Spinal cord (tissue), 10 donors: Measurements from ENCODE around the gene RNF182. TPM values are rescaled to one million over a fixed set of nuclear protein-coding genes. Genes with fewer than 3 reads are reported as not detected.

Experiments used
- DNase-seq, 6 donors: peaks; one replicate each; pipeline versions ENCODE4 v3.0.0 to v3.0.0-alpha.2; 2013 to 2015; ENCODE audit warnings: low spot score in 6 of 6, low read depth in 4 of 6
- H3K27ac ChIP-seq: one replicate; pipeline ENCODE4 v1.5.1; 2013; ENCODE audit warnings: low read depth, low read length, control low read depth
- H3K27me3 ChIP-seq: one replicate; pipeline ENCODE4 v1.6.1; 2013; ENCODE audit warnings: low read length; ENCODE audit not compliant: control insufficient read depth, insufficient read depth
- H3K36me3 ChIP-seq: one replicate; pipeline ENCODE4 v1.6.1; 2013; ENCODE audit warnings: low read length; ENCODE audit not compliant: control insufficient read depth, insufficient read depth
- H3K4me1 ChIP-seq: one replicate; pipeline ENCODE4 v1.6.1; 2013; ENCODE audit warnings: low read length; ENCODE audit not compliant: control insufficient read depth, insufficient read depth
- H3K4me3 ChIP-seq: one replicate; pipeline ENCODE4 v1.5.1; 2013; ENCODE audit warnings: low read depth, low read length, control low read depth
- H3K9me3 ChIP-seq: one replicate; pipeline ENCODE4 v1.6.1; 2013; ENCODE audit warnings: low read length; ENCODE audit not compliant: control insufficient read depth, insufficient read depth
- WGBS: methylation state at CpG from one replicate; pipeline ENCODE4 v1.1.5; 2013; ENCODE audit warnings: missing lambda C conversion rate; ENCODE audit not compliant: insufficient coverage; 5-methylcytosine and 5-hydroxymethylcytosine counted together
- polyA plus RNA-seq, 2 donors: library from polyadenylated mRNA; unstranded; fragments of 120-200 nt; gene quantifications; one replicate each; pipeline ENCODE4 v1.2.1, GENCODE V29; 2013; ENCODE audit not compliant: insufficient read length in 2 of 2
- total RNA-seq, 2 donors: library from RNA; depleted of rRNA in 1 of 2; stranded (reverse); fragments of 120-200 nt in 1 of 2; fragments of >200 nt in 1 of 2; gene quantifications; one replicate each; pipeline versions ENCODE4 v1.2.3 to v1.2.4, GENCODE V29; 2013 to 2014
- donor health status: healthy.

RNF182 gene
- total and polyA plus RNA-seq, 4 donors, result 11.6 to 37.2 (median 27.4) TPM

- Histone ChIP-seq H3K4me1 (no peaks in the 10 kb centered on the region), H3K4me3 (no peak overlapping the region), H3K36me3 (no peaks in the 10 kb centered on the region), H3K27ac (no peak overlapping the region), H3K9me3 (no peaks in the 10 kb centered on the region), H3K27me3 (no peaks in the 10 kb centered on the region)
- 83% methylated on average over 1 of the region's 2 CpGs for WGBS
- DNase-seq, result no peak
Observed at GRCh38 chr6:13892017-13892645, 32.6 kb upstream of the RNF182 start.

GRCh38 chr6:13902922-13903321, 21.8 kb upstream of the RNF182 start:
- H3K9me3 ChIP-seq, result no peaks in the 10 kb centered on the region
- DNase-seq, result no peak
- H3K27ac ChIP-seq, result no peak overlapping the region
- no peaks in the 10 kb centered on the region for H3K4me1 ChIP-seq
- no peaks in the 10 kb centered on the region for H3K36me3 ChIP-seq
- H3K4me3 ChIP-seq, result no peak overlapping the region
- 100% methylated on average over 3 of the region's 6 CpGs for WGBS
- H3K27me3 ChIP-seq, result no peaks in the 10 kb centered on the region

- peak in 1 of 6 donors; percentile 75 for DNase-seq
- H3K4me1 ChIP-seq, result no peaks in the 10 kb centered on the region
- no peaks in the 10 kb centered on the region for H3K9me3 ChIP-seq
- WGBS, result 65% methylated on average over 3 of the region's 3 CpGs
- H3K27me3 ChIP-seq, result no peaks in the 10 kb centered on the region
- H3K4me3 ChIP-seq, result no peak overlapping the region
- no peaks in the 10 kb centered on the region for H3K36me3 ChIP-seq
- H3K27ac ChIP-seq, result no peak overlapping the region
Observed at GRCh38 chr6:13903364-13903763, 21.4 kb upstream of the RNF182 start.

GRCh38 chr6:13907001-13907350, 17.8 kb upstream of the RNF182 start:
- WGBS, result 86% methylated on average over 1 of the region's 2 CpGs
- DNase-seq, result peak in 2 of 6 donors; percentile 61 to 68
- Histone ChIP-seq H3K27me3 (no peaks in the 10 kb centered on the region), H3K27ac (no peak overlapping the region), H3K9me3 (no peaks in the 10 kb centered on the region), H3K4me3 (no peak overlapping the region), H3K36me3 (no peaks in the 10 kb centered on the region), H3K4me1 (no peaks in the 10 kb centered on the region)

GRCh38 chr6:13907614-13908215, 17.0 kb upstream of the RNF182 start:
- H3K27me3 ChIP-seq, result no peaks in the 10 kb centered on the region
- 33% methylated on average over 1 of the region's 2 CpGs for WGBS
- no peak for DNase-seq

GRCh38 chr6:13908955-13909381, 15.8 kb upstream of the RNF182 start:
- Histone ChIP-seq H3K36me3 (no peaks in the 10 kb centered on the region), H3K27me3 (no peaks in the 10 kb centered on the region), H3K4me1 (peaks cover 6% of the 10 kb centered on the region), H3K9me3 (no peaks in the 10 kb centered on the region), H3K27ac (no peak overlapping the region), H3K4me3 (no peak overlapping the region)
- 0% methylated on average over 1 of the region's 3 CpGs for WGBS
- peak in 2 of 6 donors; percentile 89 to 94 for DNase-seq

More at GRCh38 chr6:13907614-13908215, 17.0 kb upstream of the RNF182 start:
- Histone ChIP-seq H3K4me3 (no peak overlapping the region), H3K27ac (no peak overlapping the region), H3K9me3 (no peaks in the 10 kb centered on the region), H3K4me1 (peaks cover 4% of the 10 kb centered on the region), H3K36me3 (no peaks in the 10 kb centered on the region)

GRCh38 chr6:13910443-13910842, 14.3 kb upstream of the RNF182 start:
- no CpG with 5 or more reads among the region's 2 CpGs for WGBS

GRCh38 chr6:13911337-13911736, 13.4 kb upstream of the RNF182 start:
- WGBS, result no CpG with 5 or more reads among the region's 2 CpGs

More at GRCh38 chr6:13910443-13910842, 14.3 kb upstream of the RNF182 start:
- Histone ChIP-seq H3K36me3 (no peaks in the 10 kb centered on the region), H3K27me3 (no peaks in the 10 kb centered on the region), H3K9me3 (no peaks in the 10 kb centered on the region), H3K27ac (no peak overlapping the region), H3K4me1 (peaks cover 8% of the 10 kb centered on the region), H3K4me3 (no peak overlapping the region)
- DNase-seq, result no peak

GRCh38 chr6:13913226-13914001, 11.3 kb upstream of the RNF182 start:
- Histone ChIP-seq H3K9me3 (no peaks in the 10 kb centered on the region), H3K36me3 (no peaks in the 10 kb centered on the region), H3K4me1 (peaks cover 15% of the 10 kb centered on the region), H3K27ac (no peak overlapping the region), H3K27me3 (no peaks in the 10 kb centered on the region), H3K4me3 (no peak overlapping the region)
- WGBS, result 72% methylated on average over 3 of the region's 8 CpGs
- DNase-seq, result peak in 1 of 6 donors; percentile 41

More at GRCh38 chr6:13911337-13911736, 13.4 kb upstream of the RNF182 start:
- Histone ChIP-seq H3K4me1 (peaks cover 13% of the 10 kb centered on the region), H3K4me3 (no peak overlapping the region), H3K9me3 (no peaks in the 10 kb centered on the region), H3K36me3 (no peaks in the 10 kb centered on the region), H3K27me3 (no peaks in the 10 kb centered on the region), H3K27ac (no peak overlapping the region)
- no peak for DNase-seq
